ENCODE measurements around the gene KCNH4. TPM values are rescaled to one million over a fixed set of nuclear protein-coding genes. Genes with fewer than 3 reads are reported as not detected.

The KCNH4 gene
- total and polyA plus RNA-seq, 2 of the 13 experiments (the other 11 are each of a cell fraction or from before 2014, with no cell fraction given): 0.01 to 0.09 TPM

DNA sequence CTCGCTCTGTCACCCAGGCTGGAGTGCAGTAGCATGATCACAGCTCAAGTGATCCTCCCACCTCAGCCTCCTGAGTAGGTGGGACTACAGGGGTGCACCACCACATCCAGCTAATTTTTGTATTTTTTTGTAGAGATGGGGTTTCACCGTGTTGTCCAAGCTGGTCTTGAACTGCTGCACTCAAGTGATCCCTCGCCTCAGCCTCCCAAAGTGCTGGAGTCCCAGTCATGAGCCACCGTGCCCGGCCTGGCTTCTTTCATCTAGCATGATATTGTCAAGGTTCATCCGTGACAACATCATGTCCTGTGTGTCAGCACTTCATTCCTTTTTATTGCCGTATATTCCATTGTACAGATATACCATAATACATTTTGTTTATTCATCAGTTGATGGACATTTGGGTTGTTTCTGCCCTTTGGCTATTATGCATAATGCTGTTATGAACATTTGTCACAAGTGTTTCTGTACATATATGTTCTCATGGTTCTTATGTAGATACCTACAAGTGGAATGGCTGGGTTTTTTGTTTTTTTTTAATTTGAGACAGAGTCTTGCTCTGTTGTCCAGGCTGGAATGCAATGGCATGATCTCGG, 16.7 kb upstream of the KCNH4 start:
- H3K4me1 ChIP-seq (ENCODE audit: insufficient read depth, low read length): peaks cover 34% of the 10 kb centered on the region
- no peak overlapping the region for H3K4me2 ChIP-seq (ENCODE audit: low read depth, low read length)
- no TSS peak for BruUV-seq (replicated peaks)
- DNase-seq (ENCODE audit: low spot score) (no peak), FAIRE-seq (no peak), ATAC-seq (no peak)
- H3K4me3 ChIP-seq (replicated peaks in 1 of 3; ENCODE audit: insufficient read depth in 1 of 3, low read depth in 2 of 3, low read length in 3 of 3): no peak overlapping the region
- H3K79me2 ChIP-seq (ENCODE audit: insufficient read depth, low read length): no peaks in the 10 kb centered on the region
- in situ Hi-C loops (cut with HindIII; ENCODE audit: extremely low pct_ligation_motif_present, low pct_unique_long_range_greater_than_20kb): no loop called here
- peaks cover 0 to 11% of the 10 kb centered on the region in 2 experiments; a peak in 4 of 5 replicates for H3K36me3 ChIP-seq (replicated peaks in 1 of 2; ENCODE audit: control insufficient read depth in 1 of 2, insufficient read depth in 2 of 2, low read length in 2 of 2)
- no peak overlapping the region for H3K27ac ChIP-seq (ENCODE audit: extremely low read length, insufficient read depth, low read length)
- intact Hi-C loops (cut with micrococcal nuclease; ENCODE audit: unreplicated experiment): no loop called here
- H2AFZ ChIP-seq (ENCODE audit: low read length): no peak overlapping the region
- no peak overlapping the region for H3K9ac ChIP-seq (ENCODE audit: insufficient read depth, low read depth, low read length)
- no peaks in the 10 kb centered on the region for H4K20me1 ChIP-seq (ENCODE audit: insufficient read depth, low read length)
- ChIA-PET CTCF (ENCODE audit: low intra/inter-chr PET ratio, low total read pairs) (no interaction called here), POLR2A (no interaction called here)
- TF ChIP-seq, protein P1, sequence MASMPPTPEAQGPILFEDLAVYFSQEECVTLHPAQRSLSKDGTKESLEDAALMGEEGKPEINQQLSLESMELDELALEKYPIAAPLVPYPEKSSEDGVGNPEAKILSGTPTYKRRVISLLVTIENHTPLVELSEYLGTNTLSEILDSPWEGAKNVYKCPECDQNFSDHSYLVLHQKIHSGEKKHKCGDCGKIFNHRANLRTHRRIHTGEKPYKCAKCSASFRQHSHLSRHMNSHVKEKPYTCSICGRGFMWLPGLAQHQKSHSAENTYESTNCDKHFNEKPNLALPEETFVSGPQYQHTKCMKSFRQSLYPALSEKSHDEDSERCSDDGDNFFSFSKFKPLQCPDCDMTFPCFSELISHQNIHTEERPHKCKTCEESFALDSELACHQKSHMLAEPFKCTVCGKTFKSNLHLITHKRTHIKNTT (CRISPR knock-in tag; IDR thresholded peaks at IDR 0.05): no peak
- no peak for TF ChIP-seq CCDC6 (CRISPR knock-in tag; IDR thresholded peaks at IDR 0.05)
- TF ChIP-seq ZNF598 (CRISPR knock-in tag; IDR thresholded peaks at IDR 0.05; ENCODE audit: borderline replicate concordance): no peak
- TF ChIP-seq ZNF256 (CRISPR knock-in tag; conservative IDR thresholded peaks at IDR 0.05): no peak
- TF ChIP-seq, protein P2, sequence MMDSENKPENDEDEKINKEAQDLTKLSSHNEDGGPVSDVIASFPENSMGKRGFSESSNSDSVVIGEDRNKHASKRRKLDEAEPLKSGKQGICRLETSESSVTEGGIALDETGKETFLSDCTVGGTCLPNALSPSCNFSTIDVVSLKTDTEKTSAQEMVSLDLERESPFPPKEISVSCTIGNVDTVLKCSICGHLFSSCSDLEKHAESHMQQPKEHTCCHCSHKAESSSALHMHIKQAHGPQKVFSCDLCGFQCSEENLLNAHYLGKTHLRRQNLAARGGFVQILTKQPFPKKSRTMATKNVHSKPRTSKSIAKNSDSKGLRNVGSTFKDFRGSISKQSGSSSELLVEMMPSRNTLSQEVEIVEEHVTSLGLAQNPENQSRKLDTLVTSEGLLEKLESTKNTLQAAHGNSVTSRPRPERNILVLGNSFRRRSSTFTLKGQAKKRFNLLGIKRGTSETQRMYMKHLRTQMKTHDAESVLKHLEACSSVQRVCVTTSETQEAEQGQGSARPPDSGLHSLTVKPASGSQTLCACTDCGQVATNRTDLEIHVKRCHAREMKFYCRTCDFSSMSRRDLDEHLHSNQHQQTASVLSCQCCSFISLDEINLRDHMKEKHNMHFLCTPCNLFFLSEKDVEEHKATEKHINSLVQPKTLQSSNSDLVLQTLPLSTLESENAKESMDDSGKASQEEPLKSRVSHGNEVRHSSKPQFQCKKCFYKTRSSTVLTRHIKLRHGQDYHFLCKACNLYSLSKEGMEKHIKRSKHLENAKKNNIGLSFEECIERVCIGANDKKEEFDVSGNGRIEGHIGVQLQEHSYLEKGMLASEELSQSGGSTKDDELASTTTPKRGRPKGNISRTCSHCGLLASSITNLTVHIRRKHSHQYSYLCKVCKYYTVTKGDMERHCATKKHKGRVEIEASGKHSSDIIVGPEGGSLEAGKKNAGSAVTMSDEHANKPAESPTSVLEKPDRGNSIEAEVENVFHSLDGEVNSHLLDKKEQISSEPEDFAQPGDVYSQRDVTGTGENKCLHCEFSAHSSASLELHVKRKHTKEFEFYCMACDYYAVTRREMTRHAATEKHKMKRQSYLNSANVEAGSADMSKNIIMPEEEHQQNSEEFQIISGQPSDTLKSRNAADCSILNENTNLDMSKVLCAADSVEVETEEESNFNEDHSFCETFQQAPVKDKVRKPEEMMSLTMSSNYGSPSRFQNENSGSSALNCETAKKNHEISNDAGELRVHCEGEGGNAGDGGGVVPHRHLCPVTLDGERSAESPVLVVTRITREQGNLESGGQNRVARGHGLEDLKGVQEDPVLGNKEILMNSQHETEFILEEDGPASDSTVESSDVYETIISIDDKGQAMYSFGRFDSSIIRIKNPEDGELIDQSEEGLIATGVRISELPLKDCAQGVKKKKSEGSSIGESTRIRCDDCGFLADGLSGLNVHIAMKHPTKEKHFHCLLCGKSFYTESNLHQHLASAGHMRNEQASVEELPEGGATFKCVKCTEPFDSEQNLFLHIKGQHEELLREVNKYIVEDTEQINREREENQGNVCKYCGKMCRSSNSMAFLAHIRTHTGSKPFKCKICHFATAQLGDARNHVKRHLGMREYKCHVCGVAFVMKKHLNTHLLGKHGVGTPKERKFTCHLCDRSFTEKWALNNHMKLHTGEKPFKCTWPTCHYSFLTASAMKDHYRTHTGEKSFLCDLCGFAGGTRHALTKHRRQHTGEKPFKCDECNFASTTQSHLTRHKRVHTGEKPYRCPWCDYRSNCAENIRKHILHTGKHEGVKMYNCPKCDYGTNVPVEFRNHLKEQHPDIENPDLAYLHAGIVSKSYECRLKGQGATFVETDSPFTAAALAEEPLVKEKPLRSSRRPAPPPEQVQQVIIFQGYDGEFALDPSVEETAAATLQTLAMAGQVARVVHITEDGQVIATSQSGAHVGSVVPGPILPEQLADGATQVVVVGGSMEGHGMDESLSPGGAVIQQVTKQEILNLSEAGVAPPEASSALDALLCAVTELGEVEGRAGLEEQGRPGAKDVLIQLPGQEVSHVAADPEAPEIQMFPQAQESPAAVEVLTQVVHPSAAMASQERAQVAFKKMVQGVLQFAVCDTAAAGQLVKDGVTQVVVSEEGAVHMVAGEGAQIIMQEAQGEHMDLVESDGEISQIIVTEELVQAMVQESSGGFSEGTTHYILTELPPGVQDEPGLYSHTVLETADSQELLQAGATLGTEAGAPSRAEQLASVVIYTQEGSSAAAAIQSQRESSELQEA (CRISPR knock-in tag; IDR thresholded peaks at IDR 0.05; ENCODE audit: not compliant biosample characterization): no peak
- TF ChIP-seq, protein P3, sequence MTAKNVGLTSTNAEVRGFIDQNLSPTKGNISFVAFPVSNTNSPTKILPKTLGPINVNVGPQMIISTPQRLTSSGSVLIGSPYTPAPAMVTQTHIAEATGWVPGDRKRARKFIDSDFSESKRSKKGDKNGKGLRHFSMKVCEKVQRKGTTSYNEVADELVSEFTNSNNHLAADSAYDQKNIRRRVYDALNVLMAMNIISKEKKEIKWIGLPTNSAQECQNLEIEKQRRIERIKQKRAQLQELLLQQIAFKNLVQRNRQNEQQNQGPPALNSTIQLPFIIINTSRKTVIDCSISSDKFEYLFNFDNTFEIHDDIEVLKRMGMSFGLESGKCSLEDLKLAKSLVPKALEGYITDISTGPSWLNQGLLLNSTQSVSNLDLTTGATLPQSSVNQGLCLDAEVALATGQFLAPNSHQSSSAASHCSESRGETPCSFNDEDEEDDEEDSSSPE (CRISPR knock-in tag; IDR thresholded peaks at IDR 0.05): no peak
- no peak for TF ChIP-seq ZNF207 (IDR thresholded peaks at IDR 0.05; ENCODE audit: borderline replicate concordance)
- TF ChIP-seq, protein P4, sequence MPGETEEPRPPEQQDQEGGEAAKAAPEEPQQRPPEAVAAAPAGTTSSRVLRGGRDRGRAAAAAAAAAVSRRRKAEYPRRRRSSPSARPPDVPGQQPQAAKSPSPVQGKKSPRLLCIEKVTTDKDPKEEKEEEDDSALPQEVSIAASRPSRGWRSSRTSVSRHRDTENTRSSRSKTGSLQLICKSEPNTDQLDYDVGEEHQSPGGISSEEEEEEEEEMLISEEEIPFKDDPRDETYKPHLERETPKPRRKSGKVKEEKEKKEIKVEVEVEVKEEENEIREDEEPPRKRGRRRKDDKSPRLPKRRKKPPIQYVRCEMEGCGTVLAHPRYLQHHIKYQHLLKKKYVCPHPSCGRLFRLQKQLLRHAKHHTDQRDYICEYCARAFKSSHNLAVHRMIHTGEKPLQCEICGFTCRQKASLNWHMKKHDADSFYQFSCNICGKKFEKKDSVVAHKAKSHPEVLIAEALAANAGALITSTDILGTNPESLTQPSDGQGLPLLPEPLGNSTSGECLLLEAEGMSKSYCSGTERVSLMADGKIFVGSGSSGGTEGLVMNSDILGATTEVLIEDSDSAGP (CRISPR knock-in tag; IDR thresholded peaks at IDR 0.05; ENCODE audit: borderline replicate concordance): no peak
- no peak for TF ChIP-seq AHR (CRISPR knock-in tag; IDR thresholded peaks at IDR 0.05)
- TF ChIP-seq TAF1 (CRISPR knock-in tag; IDR thresholded peaks at IDR 0.05): no peak
- no peaks in the 10 kb centered on the region for H3K9me3 ChIP-seq (ENCODE audit: low read length)
- H3K27me3 ChIP-seq (ENCODE audit: control insufficient read depth in 1 of 2, insufficient read depth in 2 of 2, low read length in 2 of 2): no peaks in the 10 kb centered on the region; a peak in 1 of 5 replicates
- 92% methylated on average over 8 of the region's 8 CpGs for WGBS (ENCODE audit: low lambda C conversion rate)

Data from HepG2 (cell line).